Measurements from ENCODE around the gene PNMT. TPM values are rescaled to one million over a fixed set of nuclear protein-coding genes. Genes with fewer than 3 reads are reported as not detected.

PNMT gene
- polyA plus RNA-seq, 1 donor from 2014 or later = 1.5 TPM

- Histone ChIP-seq H3K79me2 (replicated peaks; ENCODE audit: insufficient read depth, low read length) (no peaks in the 10 kb centered on the region), H3K27me3 (ENCODE audit: insufficient read depth, low read depth, low read length) (peaks cover 16% of the 10 kb centered on the region)
These were observed 4.5 kb downstream of the PNMT start for GRCh38 chr17:39672522-39673334.

More at GRCh38 chr17:39672522-39673334, 4.5 kb downstream of the PNMT start:
- H3K9ac ChIP-seq (ENCODE audit: low read length) = no peak overlapping the region
- H3K4me2 ChIP-seq (ENCODE audit: low read length) = no peak overlapping the region
- no peaks in the 10 kb centered on the region for H3K9me3 ChIP-seq (ENCODE audit: low read length)
- no peak overlapping the region for H3K4me3 ChIP-seq (ENCODE audit: low read length)
- H3K9me2 ChIP-seq (ENCODE audit: insufficient read depth, low read length) = no peaks in the 10 kb centered on the region
- H3K36me3 ChIP-seq (ENCODE audit: insufficient read depth, low read length) = no peaks in the 10 kb centered on the region
- H4K20me1 ChIP-seq (ENCODE audit: insufficient read depth) = no peaks in the 10 kb centered on the region
- no peak overlapping the region for H3K27ac ChIP-seq (ENCODE audit: low read length)
- TF ChIP-seq EP300 (conservative IDR thresholded peaks at IDR 0.05; ENCODE audit: poor library complexity, severe bottlenecking) (no peak), POLR2AphosphoS5 (IDR thresholded peaks at IDR 0.05) (no peak), REST (IDR thresholded peaks at IDR 0.05; ENCODE audit: borderline replicate concordance) (no peak), EZH2 (IDR thresholded peaks at IDR 0.05; ENCODE audit: borderline replicate concordance, insufficient read depth, low read length, poor library complexity, severe bottlenecking) (no peak), SMC3 (conservative IDR thresholded peaks at IDR 0.05; ENCODE audit: poor library complexity) (no peak), MXI1 (conservative IDR thresholded peaks at IDR 0.05; ENCODE audit: poor library complexity, severe bottlenecking) (no peak), TAF1 (IDR thresholded peaks at IDR 0.05; ENCODE audit: low read depth) (no peak), RAD21 (conservative IDR thresholded peaks at IDR 0.05) (no peak), CTCF (IDR thresholded peaks at IDR 0.05; ENCODE audit: poor library complexity, severe bottlenecking) (no peak)
- no peak overlapping the region for H2AFZ ChIP-seq (ENCODE audit: low read depth, low read length)
- H3F3A ChIP-seq (ENCODE audit: insufficient read depth, low read length, poor library complexity, severe bottlenecking) = no peaks in the 10 kb centered on the region

Measured in neural cell (in vitro differentiated cells).